HPDE6-E6E7 (cell line): ENCODE measurements around the gene SLC16A5.
"Not testable (repeated sequence)": the region's sequence is repeated elsewhere in the genome, so short reads cannot be mapped to it uniquely, and the experiment has no call there.

Experiments
- DNase-seq: peaks from one replicate; pipeline ENCODE4 v3.0.0; 2011; ENCODE audit warnings: missing footprints; ENCODE audit errors: extremely low spot score

The SLC16A5 gene, protein sequence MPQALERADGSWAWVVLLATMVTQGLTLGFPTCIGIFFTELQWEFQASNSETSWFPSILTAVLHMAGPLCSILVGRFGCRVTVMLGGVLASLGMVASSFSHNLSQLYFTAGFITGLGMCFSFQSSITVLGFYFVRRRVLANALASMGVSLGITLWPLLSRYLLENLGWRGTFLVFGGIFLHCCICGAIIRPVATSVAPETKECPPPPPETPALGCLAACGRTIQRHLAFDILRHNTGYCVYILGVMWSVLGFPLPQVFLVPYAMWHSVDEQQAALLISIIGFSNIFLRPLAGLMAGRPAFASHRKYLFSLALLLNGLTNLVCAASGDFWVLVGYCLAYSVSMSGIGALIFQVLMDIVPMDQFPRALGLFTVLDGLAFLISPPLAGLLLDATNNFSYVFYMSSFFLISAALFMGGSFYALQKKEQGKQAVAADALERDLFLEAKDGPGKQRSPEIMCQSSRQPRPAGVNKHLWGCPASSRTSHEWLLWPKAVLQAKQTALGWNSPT

GRCh38 chr17:75087558-75088453, at the start of gene SLC16A5:
SLC16A5 (plus strand) TSS chr17:75087954; CDS start chr17:75093637, 5,683 bp downstream.
- DNase-seq = peak; percentile 92

DNA sequence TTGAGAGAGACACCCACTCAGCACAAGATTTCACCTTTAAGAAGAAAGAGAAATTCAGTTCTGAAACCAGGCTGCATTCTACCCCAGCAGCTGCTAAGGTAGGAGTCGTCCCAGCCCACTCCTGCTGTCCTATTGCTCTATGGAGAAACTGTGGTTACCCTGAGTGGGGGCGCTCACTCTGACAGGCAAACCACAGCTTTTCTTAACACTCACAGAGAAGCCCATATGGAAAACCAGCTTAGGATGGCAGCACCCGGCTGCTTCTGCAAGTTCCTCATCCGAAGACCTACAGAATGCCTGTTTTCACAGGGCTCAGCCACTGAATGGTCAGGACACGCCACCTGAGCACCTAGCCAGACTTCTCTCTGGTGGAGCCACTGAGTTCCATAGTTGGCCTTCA, 48.5 kb upstream of the SLC16A5 start:
- DNase-seq = no peak

GRCh38 chr17:75041656-75042280, 46.0 kb upstream of the SLC16A5 start:
- no peak for DNase-seq

DNA sequence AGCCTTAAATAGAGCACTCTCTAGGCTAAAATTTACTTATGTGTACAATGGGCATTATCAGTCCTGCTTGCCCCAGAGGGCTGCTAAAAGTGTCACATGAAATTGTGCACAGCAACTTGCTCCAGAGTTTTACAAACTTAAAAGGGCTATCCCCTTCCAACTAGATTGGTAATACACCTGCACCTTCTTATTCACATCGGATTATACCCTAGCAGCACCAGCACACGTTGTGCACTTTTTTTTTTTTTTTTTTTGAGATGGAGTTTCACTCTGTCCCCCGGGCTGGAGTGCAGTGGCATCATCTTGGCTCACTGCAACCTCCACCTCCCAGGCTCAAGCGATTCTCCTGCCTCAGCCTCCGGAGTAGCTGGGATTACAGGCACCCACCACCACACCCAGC, 44.0 kb upstream of the SLC16A5 start:
- not testable (repeated sequence) for DNase-seq

DNA sequence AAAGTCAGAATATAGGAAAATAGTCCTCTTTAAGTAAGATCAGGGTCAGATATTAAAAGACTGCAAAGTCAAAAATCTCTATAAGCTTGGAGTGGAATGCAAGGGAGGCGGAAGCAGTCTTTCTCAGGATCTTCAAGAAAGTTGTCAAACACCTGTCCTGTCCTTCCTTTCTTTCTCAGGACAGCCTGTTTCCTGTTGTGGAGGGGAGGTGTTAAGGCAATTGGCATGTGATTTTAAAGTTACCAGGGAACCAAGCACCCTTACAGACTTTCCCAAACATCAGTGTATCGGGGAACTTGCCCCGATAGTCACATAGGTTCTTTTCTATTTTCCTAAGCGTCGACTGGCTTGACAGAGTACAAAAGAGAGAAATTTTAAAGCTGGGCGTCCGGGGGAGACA, 43.0 kb upstream of the SLC16A5 start:
- no peak for DNase-seq

- DNase-seq = not testable (repeated sequence)
Measured at GRCh38 chr17:75045946-75046406, 41.8 kb upstream of the SLC16A5 start.

DNA sequence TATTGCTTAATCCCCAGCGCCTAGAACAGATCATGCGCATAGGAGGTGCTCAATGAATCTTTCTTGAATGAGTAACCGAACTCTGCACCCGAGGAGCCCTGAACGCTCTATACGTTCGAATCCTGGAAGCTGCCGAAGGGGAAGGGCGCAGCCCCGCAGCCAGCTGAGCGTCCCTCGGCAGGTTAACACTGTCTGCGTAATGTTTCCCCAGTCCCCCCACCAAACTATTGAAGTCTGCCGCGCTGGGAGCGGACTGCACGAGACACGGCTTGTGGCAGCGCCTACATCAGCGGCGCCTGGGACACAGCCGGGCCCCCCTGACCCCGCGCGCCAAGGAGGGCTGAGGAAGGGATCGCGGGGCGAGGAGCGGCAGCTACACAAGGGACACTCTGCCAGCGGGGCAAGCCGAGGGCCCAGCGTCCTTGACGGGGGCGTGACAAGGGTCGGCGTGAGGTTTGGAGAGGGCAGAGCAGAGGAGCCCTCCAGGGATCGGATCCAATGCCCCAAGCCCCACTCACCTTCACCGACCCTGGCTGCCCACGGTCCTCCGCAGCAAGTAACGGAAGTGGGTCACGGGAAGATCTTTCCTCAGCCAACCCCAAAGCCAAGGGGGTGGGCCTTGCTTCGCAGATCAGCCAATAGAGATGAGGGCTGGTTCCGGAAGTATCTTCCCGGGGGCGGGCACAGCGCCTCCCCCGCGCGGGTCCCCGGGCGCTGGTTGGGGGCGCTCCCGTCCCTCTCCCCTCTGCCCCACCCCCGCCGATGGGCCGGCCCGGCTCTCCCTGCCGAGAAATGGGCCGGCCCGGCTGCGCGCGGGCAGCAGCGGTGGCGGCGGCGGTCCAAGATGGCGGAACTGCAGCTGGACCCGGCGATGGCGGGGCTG, 41.1 kb upstream of the SLC16A5 start, which contains the start of the genes ATP5PD and KCTD2:
TSS of gene ATP5PD (minus strand) at position 563 of the 883 bp plus-strand sequence. CDS start 4,319 bp downstream, outside the sequence.
TSS of gene KCTD2 (plus strand) at position 819 of the 883 bp plus-strand sequence. CDS start at position 845, 26 bp downstream.
- peak; percentile 97 for DNase-seq

DNA sequence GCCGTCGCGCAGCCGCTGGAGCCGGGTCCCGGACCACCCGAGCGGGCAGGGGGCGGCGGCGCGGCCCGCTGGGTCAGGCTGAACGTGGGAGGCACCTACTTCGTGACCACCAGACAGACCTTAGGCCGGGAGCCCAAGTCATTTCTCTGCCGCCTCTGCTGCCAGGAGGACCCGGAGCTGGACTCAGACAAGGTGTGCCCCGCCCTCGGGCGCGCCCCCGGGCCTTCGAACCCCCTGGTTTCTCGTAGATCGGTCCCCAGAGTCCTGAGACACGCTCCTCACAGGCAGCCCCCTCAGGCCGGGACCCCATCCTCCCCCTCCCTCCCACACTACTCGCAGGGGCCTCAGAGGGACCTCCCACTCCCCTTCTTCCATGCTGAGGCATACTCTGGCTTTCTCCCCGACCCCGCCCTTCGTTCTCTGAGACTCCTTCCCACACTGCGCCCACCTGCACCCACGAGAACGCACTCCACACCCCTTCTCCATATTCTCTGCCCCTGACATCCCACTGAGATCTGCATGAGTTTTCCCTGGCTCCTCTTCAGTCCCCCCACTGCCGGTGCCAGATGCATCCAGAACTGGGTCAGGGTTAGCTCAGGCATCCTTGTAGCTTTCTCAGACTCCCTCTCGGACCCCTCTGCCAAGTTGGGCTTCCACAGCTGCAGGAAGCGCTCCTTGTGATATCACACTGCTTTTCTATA, 40.2 kb upstream of the SLC16A5 start:
- no peak for DNase-seq

- no peak for DNase-seq
Measured at GRCh38 chr17:75048249-75048878, 39.4 kb upstream of the SLC16A5 start.

GRCh38 chr17:75049057-75049456, 38.7 kb upstream of the SLC16A5 start:
- DNase-seq = no peak

DNA sequence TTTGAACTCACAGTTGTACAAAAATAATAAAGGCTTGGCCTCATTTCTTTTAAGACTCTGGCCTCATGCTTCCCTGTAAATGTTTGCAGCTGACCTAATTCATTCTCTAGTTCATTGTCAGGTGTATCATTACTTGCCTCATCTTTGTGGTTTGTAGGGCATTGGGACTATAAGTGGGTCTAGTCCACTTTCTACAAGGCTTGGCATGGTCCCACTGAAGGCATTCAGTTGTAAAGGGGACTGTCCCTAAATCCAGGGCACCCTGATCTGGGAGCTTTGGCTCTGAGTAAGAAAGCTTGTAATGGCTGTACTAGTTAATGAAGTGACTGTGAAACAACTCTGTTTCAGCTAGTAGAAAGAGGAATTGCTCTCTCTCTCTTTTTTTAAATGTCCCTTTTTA, 38.0 kb upstream of the SLC16A5 start:
- DNase-seq = no peak

DNA sequence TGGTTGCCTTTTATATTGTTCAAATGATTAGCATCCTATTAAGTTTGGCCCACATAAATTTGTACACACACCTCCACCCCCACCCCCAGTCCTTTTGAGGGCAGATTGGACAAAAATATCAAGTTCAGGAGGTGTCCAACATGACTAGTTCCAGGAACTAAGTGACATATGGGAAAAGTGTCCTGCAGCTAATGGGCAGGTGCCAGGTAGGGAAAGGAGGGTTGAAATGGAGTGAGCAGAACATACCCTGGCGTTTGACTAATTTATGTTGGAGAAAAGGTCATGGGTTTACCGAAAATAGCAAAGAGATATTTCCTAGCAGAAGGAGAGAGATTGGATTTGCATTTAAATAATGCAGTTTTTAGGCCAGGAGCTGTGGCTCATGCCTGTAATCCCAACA, 35.8 kb upstream of the SLC16A5 start:
- no peak for DNase-seq

GRCh38 chr17:75059369-75060345, 28.1 kb upstream of the SLC16A5 start:
- DNase-seq = no peak

GRCh38 chr17:75060434-75061054, 27.2 kb upstream of the SLC16A5 start:
- no peak for DNase-seq

DNA sequence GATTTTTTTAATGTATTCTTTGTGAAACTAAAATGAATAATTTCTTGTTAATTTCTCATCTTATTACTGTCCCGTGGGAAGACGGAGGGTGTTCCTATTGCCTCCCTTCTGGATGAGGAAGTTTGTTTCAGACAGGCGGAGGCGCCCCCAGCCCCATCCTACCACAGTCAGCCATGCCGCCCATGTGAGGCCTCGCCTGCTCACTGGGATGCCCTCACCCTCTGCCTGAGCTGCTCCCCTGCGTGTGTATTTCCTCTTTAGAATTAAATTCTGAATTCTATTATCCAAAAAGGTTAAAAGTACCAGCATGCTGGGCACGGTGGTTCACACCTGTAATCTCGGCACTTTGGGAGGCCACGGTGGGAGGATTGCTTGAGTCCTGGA, 26.7 kb upstream of the SLC16A5 start:
- no peak for DNase-seq

DNA sequence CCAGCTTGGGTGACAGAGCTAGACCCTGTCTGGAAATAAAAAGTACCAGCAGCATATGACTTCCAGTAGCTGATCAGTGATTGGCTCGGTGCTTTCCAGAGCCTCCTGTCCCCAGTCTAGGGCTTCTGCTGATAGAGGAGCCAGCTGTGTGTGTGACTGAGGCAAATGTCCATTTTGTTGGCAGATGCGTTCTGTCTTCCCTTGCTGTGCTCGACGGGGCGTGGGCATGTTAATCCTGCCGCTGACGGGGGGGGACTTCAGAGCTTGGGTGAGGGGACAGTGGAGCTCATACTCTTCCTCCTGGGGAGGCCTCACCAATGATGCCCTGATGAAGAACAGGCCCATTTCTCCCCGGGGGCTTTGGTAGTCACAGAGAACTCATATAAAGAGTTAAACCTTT, 26.1 kb upstream of the SLC16A5 start:
- DNase-seq = no peak

- DNase-seq = no peak
Measured at GRCh38 chr17:75063201-75063600, 24.6 kb upstream of the SLC16A5 start.

GRCh38 chr17:75063626-75064025, 24.1 kb upstream of the SLC16A5 start:
- no peak for DNase-seq
